Effector memory CD8-positive, alpha-beta T cell (primary cell): ENCODE measurements around the gene ZNF19.
A peak's percentile ranks its signal among the peaks of the same experiment; 100 is the strongest.

Source experiments
- ATAC-seq: fragments of 150-1000 bp; cut with Tn5 transposase; replicated peaks from 2 replicates; pipeline ENCODE4 v1.10.0; 2021; ENCODE audit warnings: mild to moderate bottlenecking, moderate library complexity
- DNase-seq, 3 experiments: peaks; one replicate each; pipeline ENCODE4 v3.0.0; 2021
- H3K27ac Mint-ChIP-seq, 2 donors: one replicate each; pipeline ENCODE4 v1.8.0; 2022; ENCODE audit warnings: mild to moderate bottlenecking in 2 of 2, mixed read lengths in 2 of 2, moderate library complexity in 2 of 2
- H3K27me3 Mint-ChIP-seq, 2 donors: one replicate each; pipeline ENCODE4 v1.8.0; 2022; ENCODE audit warnings: mixed read lengths in 2 of 2
- H3K36me3 Mint-ChIP-seq: one replicate; pipeline ENCODE4 v1.8.0; 2022; ENCODE audit warnings: mild to moderate bottlenecking, moderate library complexity, mixed read lengths; ENCODE audit not compliant: insufficient read depth
- H3K4me1 Mint-ChIP-seq, 2 donors: one replicate each; pipeline ENCODE4 v1.8.0; 2022; ENCODE audit warnings: low read depth in 2 of 2, mixed read lengths in 2 of 2
- H3K4me3 Mint-ChIP-seq, 2 donors: one replicate each; pipeline ENCODE4 v1.8.0; 2022; ENCODE audit warnings: mild to moderate bottlenecking in 2 of 2, mixed read lengths in 2 of 2, moderate library complexity in 2 of 2
- H3K9me3 Mint-ChIP-seq, 2 donors: one replicate each; pipeline ENCODE4 v1.8.0; 2022; ENCODE audit warnings: mixed read lengths in 2 of 2
- total RNA-seq, 9 experiments: gene quantifications; one replicate each; lab custom pipeline; 2026; lab: John Stamatoyannopoulos, UW

Gene ZNF19
- total RNA-seq: 1.3 to 5.4 (median 2.9) reads per million in 9 experiments

- no peaks in the 10 kb centered on the region for H3K9me3 Mint-ChIP-seq
- no peak within 1 kb of the TSS for H3K27ac Mint-ChIP-seq
- ATAC-seq: no peak
- no peak for DNase-seq
- H3K4me1 Mint-ChIP-seq: peaks cover 2 to 6% of the 10 kb centered on the region in 2 donors
- H3K36me3 Mint-ChIP-seq: peaks cover 5% of the 10 kb centered on the region
- H3K27me3 Mint-ChIP-seq: peaks cover 7 to 12% of the 10 kb centered on the region in 2 donors
- H3K4me3 Mint-ChIP-seq: no peak within 1 kb of the TSS
Measured at GRCh38 chr16:71489122-71489521, at the start of gene ZNF19. TSS of gene ZNF19 (minus strand) at chr16:71489324. CDS start at chr16:71482114, 7,210 bp downstream.

- DNase-seq: peak in 2 of 3 experiments; percentile 12 to 13
- no peak for ATAC-seq
- Mint-ChIP-seq H3K27ac (no peak overlapping the region), H3K4me3 (no peak overlapping the region), H3K27me3 (peaks cover 31 to 38% of the 10 kb centered on the region in 2 donors), H3K9me3 (no peaks in the 10 kb centered on the region), H3K36me3 (no peaks in the 10 kb centered on the region), H3K4me1 (peaks cover 4 to 5% of the 10 kb centered on the region in 2 donors)
Measured at GRCh38 chr16:71537643-71538042, 48.5 kb upstream of the ZNF19 start.

GRCh38 chr16:71536752-71537499 is 47.8 kb upstream of the ZNF19 start:
- peaks cover 23 to 31% of the 10 kb centered on the region in 2 donors for H3K27me3 Mint-ChIP-seq

GRCh38 chr16:71532366-71532765 is 43.2 kb upstream of the ZNF19 start:
- ATAC-seq: no peak
- Mint-ChIP-seq H3K4me1 (no peaks in the 10 kb centered on the region), H3K27ac (no peak overlapping the region), H3K27me3 (peaks cover 28 to 46% of the 10 kb centered on the region in 2 donors), H3K9me3 (no peaks in the 10 kb centered on the region), H3K36me3 (no peaks in the 10 kb centered on the region), H3K4me3 (no peak overlapping the region)
- DNase-seq: no peak

More at GRCh38 chr16:71536752-71537499, 47.8 kb upstream of the ZNF19 start:
- DNase-seq (no peak), ATAC-seq (no peak)
- Mint-ChIP-seq H3K4me1 (no peaks in the 10 kb centered on the region), H3K4me3 (no peak overlapping the region), H3K36me3 (no peaks in the 10 kb centered on the region), H3K27ac (no peak overlapping the region), H3K9me3 (no peaks in the 10 kb centered on the region)

DNA sequence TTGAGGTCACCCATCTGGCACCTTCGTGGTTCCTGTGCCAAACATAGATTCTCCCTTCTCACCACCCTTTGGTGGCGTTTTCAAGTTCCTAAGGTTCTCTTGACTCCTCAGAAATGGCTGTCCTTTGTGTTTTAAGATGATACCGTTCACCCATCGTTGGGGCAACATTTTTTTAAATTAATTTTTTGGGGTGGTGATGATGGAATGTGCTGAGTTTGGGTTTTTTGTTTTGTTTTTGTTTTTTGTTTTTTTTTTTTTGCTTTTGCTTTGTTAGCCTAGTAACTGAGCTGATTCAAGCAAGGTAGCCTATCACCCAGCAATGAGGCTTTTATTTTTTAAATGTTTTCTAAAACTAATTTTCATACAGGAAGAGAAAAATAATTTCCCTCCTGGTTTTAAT is 39.7 kb upstream of the ZNF19 start:
- H3K27me3 Mint-ChIP-seq: peaks cover 35 to 56% of the 10 kb centered on the region in 2 donors
- H3K9me3 Mint-ChIP-seq: no peaks in the 10 kb centered on the region
- H3K4me1 Mint-ChIP-seq: no peaks in the 10 kb centered on the region
- no peak overlapping the region for H3K4me3 Mint-ChIP-seq
- no peaks in the 10 kb centered on the region for H3K36me3 Mint-ChIP-seq
- H3K27ac Mint-ChIP-seq: no peak overlapping the region
- DNase-seq (no peak), ATAC-seq (no peak)

DNA sequence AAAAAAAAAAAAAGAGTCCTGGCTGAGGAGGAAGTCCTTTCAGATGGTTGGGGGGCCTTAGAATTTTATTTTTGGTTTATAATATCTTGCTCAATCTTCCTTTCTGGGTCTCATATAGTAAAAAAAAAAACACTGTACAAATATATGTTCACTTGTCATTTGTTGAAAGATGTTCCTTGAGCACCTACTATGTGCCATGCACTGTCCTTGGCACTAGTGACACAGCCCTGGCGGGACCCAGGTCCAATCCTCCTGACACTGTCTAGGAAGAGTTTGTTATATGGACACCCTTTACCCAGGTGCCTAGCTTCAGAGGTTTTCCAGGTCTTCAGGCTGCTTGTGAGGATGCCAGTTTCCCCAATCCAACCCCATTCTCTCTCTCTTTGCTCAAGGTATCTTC is 39.1 kb upstream of the ZNF19 start:
- ATAC-seq: no peak
- no peaks in the 10 kb centered on the region for H3K9me3 Mint-ChIP-seq
- H3K4me3 Mint-ChIP-seq: no peak overlapping the region
- no peak overlapping the region for H3K27ac Mint-ChIP-seq
- H3K4me1 Mint-ChIP-seq: no peaks in the 10 kb centered on the region
- DNase-seq: no peak
- H3K36me3 Mint-ChIP-seq: no peaks in the 10 kb centered on the region
- peaks cover 35 to 62% of the 10 kb centered on the region in 2 donors for H3K27me3 Mint-ChIP-seq

DNA sequence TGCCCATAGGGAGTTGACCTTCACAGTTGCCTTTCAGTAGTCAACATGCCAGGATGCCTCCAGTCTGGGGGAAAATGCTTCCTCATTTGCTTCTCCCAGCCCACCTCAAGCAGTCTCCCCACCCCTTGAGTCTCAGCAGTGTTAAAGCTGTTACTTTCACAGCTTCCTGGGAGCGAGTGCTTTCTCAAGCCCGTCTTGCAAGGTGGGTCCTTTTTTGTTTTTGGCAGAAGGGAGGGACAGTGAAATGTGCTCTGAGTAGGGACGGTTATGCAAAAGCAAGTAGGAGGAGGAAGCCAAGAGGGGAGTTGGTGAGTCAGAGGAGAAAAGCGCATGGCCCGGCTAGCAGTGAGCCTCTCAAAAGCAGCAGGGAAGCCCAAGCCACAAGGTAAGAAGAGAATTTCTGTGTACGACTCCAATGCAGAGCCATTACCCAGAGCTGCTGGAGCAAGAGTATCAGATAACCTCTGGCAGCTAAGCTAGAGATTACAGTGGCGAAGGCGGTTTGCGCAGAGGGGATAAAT is 37.0 kb upstream of the ZNF19 start, which contains the start of gene CHST4:
CHST4 (plus strand) TSS at position 316 of the 521 bp plus-strand sequence. CDS start 10,252 bp downstream, outside the sequence.
- Mint-ChIP-seq H3K27ac (no peak within 1 kb of the TSS), H3K4me3 (no peak within 1 kb of the TSS), H3K27me3 (peaks cover 47 to 81% of the 10 kb centered on the region in 2 donors), H3K36me3 (no peaks in the 10 kb centered on the region), H3K9me3 (no peaks in the 10 kb centered on the region), H3K4me1 (no peaks in the 10 kb centered on the region)
- DNase-seq: no peak
- no peak for ATAC-seq

GRCh38 chr16:71524566-71525553 is 35.7 kb upstream of the ZNF19 start:
- DNase-seq (no peak), ATAC-seq (no peak)
- Mint-ChIP-seq H3K27ac (no peak overlapping the region), H3K9me3 (no peaks in the 10 kb centered on the region), H3K4me1 (no peaks in the 10 kb centered on the region), H3K36me3 (no peaks in the 10 kb centered on the region), H3K27me3 (peaks cover 47 to 72% of the 10 kb centered on the region in 2 donors), H3K4me3 (no peak overlapping the region)

- DNase-seq: no peak
- H3K9me3 Mint-ChIP-seq: no peaks in the 10 kb centered on the region
- H3K36me3 Mint-ChIP-seq: no peaks in the 10 kb centered on the region
- no peak for ATAC-seq
- no peaks in the 10 kb centered on the region for H3K4me1 Mint-ChIP-seq
- H3K4me3 Mint-ChIP-seq: no peak overlapping the region
- no peak overlapping the region for H3K27ac Mint-ChIP-seq
- peaks cover 25 to 40% of the 10 kb centered on the region in 2 donors for H3K27me3 Mint-ChIP-seq
Measured at GRCh38 chr16:71520550-71520949, 31.4 kb upstream of the ZNF19 start.

GRCh38 chr16:71515026-71515425 is 25.9 kb upstream of the ZNF19 start:
- Mint-ChIP-seq H3K9me3 (no peaks in the 10 kb centered on the region), H3K27ac (no peak overlapping the region), H3K4me1 (no peaks in the 10 kb centered on the region), H3K4me3 (no peak overlapping the region), H3K36me3 (no peaks in the 10 kb centered on the region), H3K27me3 (peaks cover 14 to 35% of the 10 kb centered on the region in 2 donors)
- DNase-seq (no peak), ATAC-seq (no peak)

DNA sequence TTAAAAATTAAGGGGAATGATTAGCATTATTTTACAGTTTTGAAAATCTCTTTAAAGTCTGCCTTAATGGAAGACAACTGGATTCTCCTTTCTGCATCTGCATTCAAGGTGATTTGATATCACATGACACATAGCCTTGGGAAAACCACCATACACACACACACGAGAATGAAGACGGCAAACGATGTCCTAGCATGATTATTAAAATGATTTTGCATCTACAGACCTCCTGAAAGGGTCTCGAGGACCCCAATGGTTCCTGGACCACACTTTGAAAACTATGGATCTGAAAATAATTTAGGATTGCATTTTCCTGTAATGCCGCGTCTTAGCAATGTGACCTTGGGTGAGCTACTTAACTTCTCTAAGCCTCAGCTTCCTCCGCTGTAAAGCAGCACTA is 25.4 kb upstream of the ZNF19 start:
- H3K4me3 Mint-ChIP-seq: no peak overlapping the region

GRCh38 chr16:71513302-71513701 is 24.2 kb upstream of the ZNF19 start:
- Mint-ChIP-seq H3K4me3 (no peak overlapping the region), H3K36me3 (no peaks in the 10 kb centered on the region), H3K4me1 (no peaks in the 10 kb centered on the region), H3K9me3 (no peaks in the 10 kb centered on the region), H3K27ac (no peak overlapping the region), H3K27me3 (peaks cover 23 to 35% of the 10 kb centered on the region in 2 donors)
- DNase-seq (no peak), ATAC-seq (no peak)

More for the DNA sequence above, 25.4 kb upstream of the ZNF19 start:
- no peak for ATAC-seq
- no peaks in the 10 kb centered on the region for H3K4me1 Mint-ChIP-seq
- DNase-seq: no peak
- no peak overlapping the region for H3K27ac Mint-ChIP-seq
- H3K27me3 Mint-ChIP-seq: peaks cover 19 to 35% of the 10 kb centered on the region in 2 donors
- no peaks in the 10 kb centered on the region for H3K9me3 Mint-ChIP-seq
- no peaks in the 10 kb centered on the region for H3K36me3 Mint-ChIP-seq

DNA sequence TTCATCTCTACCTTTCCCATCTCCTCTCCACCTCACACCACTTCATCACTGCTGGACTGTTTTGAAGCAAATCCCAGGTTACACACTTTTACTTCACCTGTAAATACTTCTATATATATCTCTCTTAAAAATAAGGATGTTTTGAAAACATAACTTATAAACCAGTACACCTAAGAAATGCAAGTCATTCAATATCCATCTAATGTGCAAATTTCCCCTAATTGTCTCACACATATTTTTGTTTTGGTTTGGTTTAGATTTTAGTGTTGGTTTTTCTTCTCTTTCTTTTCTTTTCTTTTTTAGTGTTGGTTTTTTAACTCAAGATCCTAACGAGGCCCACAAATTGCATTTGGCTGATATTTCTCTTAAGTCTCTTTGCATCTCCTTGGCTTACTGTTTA is 17.9 kb upstream of the ZNF19 start:
- no peak for ATAC-seq
- Mint-ChIP-seq H3K36me3 (no peaks in the 10 kb centered on the region), H3K9me3 (no peaks in the 10 kb centered on the region)

More for the DNA sequence above, 17.9 kb upstream of the ZNF19 start:
- H3K27ac Mint-ChIP-seq: no peak overlapping the region
- H3K27me3 Mint-ChIP-seq: peaks cover 13 to 25% of the 10 kb centered on the region in 2 donors
- H3K4me3 Mint-ChIP-seq: no peak overlapping the region
- H3K4me1 Mint-ChIP-seq: no peaks in the 10 kb centered on the region
- DNase-seq: no peak
